Measurements from ENCODE around the gene ADAM12.
A peak's percentile ranks its signal among the peaks of the same experiment; 100 is the strongest.

Gene ADAM12

GRCh38 chr10:126263006-126263676 is 125.1 kb downstream of the ADAM12 start:
- no peak overlapping the region for H3K4me3 ChIP-seq (ENCODE audit: low read depth, low read length)
- peaks cover 10% of the 10 kb centered on the region for H3K79me2 ChIP-seq (ENCODE audit: control insufficient read depth, insufficient read depth, low read length, unreplicated experiment)
- H3K36me3 ChIP-seq (ENCODE audit: insufficient read depth, low read length) = peaks cover 6% of the 10 kb centered on the region; the same call in 1 of the 2 replicates
- no peaks in the 10 kb centered on the region for H3K27me3 ChIP-seq (ENCODE audit: insufficient read depth, low read length)
- H2AFZ ChIP-seq (ENCODE audit: low read length, unreplicated experiment) = peak overlapping the region; percentile 44
- H3K27ac ChIP-seq (ENCODE audit: low read depth, low read length) = peak overlapping the region; percentile 64
- peaks cover 51% of the 10 kb centered on the region for H3K4me1 ChIP-seq (ENCODE audit: control insufficient read depth, insufficient read depth, low read length, unreplicated experiment)

GRCh38 chr10:126262233-126262838 is 125.9 kb downstream of the ADAM12 start:
- H3K27me3 ChIP-seq (ENCODE audit: insufficient read depth, low read length) = no peaks in the 10 kb centered on the region
- H3K27ac ChIP-seq (ENCODE audit: low read depth, low read length) = peak overlapping the region; percentile 64

DNA sequence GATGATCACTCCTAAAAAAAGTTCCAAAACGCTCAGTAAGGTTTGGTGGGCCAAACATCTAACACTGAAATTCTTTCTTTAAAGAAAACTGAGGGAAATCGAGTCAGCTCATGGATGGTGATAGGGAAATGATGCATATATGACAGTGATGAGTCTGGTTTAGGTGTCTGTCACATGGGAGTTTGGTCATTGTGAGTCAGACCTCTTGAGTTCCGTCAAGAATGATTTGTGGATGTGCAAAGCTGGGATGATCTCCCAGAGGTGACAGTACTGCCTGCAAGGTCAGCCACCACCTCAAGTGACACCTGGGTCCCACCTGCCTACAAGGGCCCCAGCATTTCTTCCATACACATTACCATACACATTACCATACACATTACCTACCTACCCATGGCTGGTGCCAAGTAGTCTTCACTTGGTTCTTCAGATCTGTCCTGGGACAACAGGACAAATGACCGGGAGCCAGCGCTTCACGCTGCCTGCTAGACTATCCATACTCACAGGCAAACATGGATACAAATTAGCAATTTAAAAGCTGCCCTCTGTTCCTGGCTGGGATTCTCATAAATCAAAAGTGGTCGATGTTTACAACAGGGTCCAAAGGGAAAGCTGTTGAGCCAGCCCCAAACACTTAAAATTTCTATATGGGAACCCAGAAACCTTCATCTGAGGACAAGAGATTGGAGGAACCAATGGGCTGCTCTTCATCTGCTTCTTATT is 128.4 kb downstream of the ADAM12 start:
- peak overlapping the region; percentile 22 for H3K27ac ChIP-seq (ENCODE audit: low read depth, low read length)
- H3K79me2 ChIP-seq (ENCODE audit: control insufficient read depth, insufficient read depth, low read length, unreplicated experiment) = peaks cover 10% of the 10 kb centered on the region
- H3K27me3 ChIP-seq (ENCODE audit: insufficient read depth, low read length) = no peaks in the 10 kb centered on the region
- no peak overlapping the region for H2AFZ ChIP-seq (ENCODE audit: low read length, unreplicated experiment)
- H3K4me1 ChIP-seq (ENCODE audit: control insufficient read depth, insufficient read depth, low read length, unreplicated experiment) = peaks cover 53% of the 10 kb centered on the region
- H3K4me3 ChIP-seq (ENCODE audit: low read depth, low read length) = no peak overlapping the region
- H3K36me3 ChIP-seq (ENCODE audit: insufficient read depth, low read length) = no peaks in the 10 kb centered on the region

More at GRCh38 chr10:126262233-126262838, 125.9 kb downstream of the ADAM12 start:
- Histone ChIP-seq H2AFZ (ENCODE audit: low read length, unreplicated experiment) (peak overlapping the region; percentile 44), H3K4me3 (ENCODE audit: low read depth, low read length) (no peak overlapping the region), H3K4me1 (ENCODE audit: control insufficient read depth, insufficient read depth, low read length, unreplicated experiment) (peaks cover 54% of the 10 kb centered on the region), H3K79me2 (ENCODE audit: control insufficient read depth, insufficient read depth, low read length, unreplicated experiment) (peaks cover 10% of the 10 kb centered on the region), H3K36me3 (ENCODE audit: insufficient read depth, low read length) (peaks cover 5% of the 10 kb centered on the region; the same call in 1 of the 2 replicates)

- Histone ChIP-seq H3K27ac (ENCODE audit: low read depth, low read length) (no peak overlapping the region), H2AFZ (ENCODE audit: low read length, unreplicated experiment) (no peak overlapping the region), H3K4me1 (ENCODE audit: control insufficient read depth, insufficient read depth, low read length, unreplicated experiment) (peaks cover 46% of the 10 kb centered on the region), H3K36me3 (ENCODE audit: insufficient read depth, low read length) (no peaks in the 10 kb centered on the region), H3K4me3 (ENCODE audit: low read depth, low read length) (no peak overlapping the region), H3K27me3 (ENCODE audit: insufficient read depth, low read length) (no peaks in the 10 kb centered on the region), H3K79me2 (ENCODE audit: control insufficient read depth, insufficient read depth, low read length, unreplicated experiment) (peaks cover 2% of the 10 kb centered on the region)
Measured at GRCh38 chr10:126256864-126257263, 131.4 kb downstream of the ADAM12 start.

DNA sequence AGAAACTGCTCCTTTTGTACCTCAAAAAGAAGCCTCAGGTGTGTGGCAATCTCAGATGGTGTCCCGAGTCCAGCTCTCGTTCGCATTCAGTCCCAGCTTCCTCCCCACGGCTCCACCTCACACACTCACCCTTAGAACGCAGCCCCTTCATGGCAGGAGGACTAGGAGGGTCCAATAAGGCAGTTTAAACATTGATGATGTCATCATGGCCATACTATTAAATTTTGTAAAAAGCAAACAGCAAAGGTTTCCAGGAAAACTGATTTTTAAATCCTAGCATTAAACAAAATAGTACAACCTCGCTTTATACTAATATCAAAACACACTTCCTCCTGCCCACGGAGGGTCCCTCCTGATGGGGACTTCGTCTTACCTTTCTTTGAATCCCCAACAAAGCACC is 133.0 kb downstream of the ADAM12 start:
- no peak overlapping the region for H3K27ac ChIP-seq (ENCODE audit: low read depth, low read length)
- H3K27me3 ChIP-seq (ENCODE audit: insufficient read depth, low read length) = no peaks in the 10 kb centered on the region
- peaks cover 50% of the 10 kb centered on the region for H3K4me1 ChIP-seq (ENCODE audit: control insufficient read depth, insufficient read depth, low read length, unreplicated experiment)
- H3K36me3 ChIP-seq (ENCODE audit: insufficient read depth, low read length) = 0 out of 2 replicates have a peak, but pooled peaks cover 5% of the 10 kb centered on the region
- H3K79me2 ChIP-seq (ENCODE audit: control insufficient read depth, insufficient read depth, low read length, unreplicated experiment) = peaks cover 2% of the 10 kb centered on the region
- H2AFZ ChIP-seq (ENCODE audit: low read length, unreplicated experiment) = no peak overlapping the region
- no peak overlapping the region for H3K4me3 ChIP-seq (ENCODE audit: low read depth, low read length)

DNA sequence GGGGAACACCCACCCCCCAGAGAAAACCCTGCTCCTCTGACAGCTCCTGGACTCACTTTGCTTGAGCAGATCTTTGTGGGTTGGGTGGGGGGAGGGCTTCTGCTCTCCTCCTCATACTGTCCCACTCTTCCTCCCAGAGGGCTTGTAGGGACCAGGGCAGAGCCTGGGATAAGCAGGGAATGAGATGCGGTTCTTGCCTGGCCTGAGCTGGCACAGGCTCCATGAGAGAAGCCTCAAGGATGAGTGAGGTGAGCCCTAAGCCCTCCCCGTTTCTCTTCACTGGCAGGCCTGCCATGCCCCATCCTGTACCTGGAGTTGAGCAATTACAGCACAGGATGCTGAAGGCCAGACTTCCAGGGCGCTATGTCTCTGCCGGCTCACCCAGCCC is 134.7 kb downstream of the ADAM12 start:
- Histone ChIP-seq H2AFZ (ENCODE audit: low read length, unreplicated experiment) (no peak overlapping the region), H3K36me3 (ENCODE audit: insufficient read depth, low read length) (0 out of 2 replicates have a peak, but pooled peaks cover 5% of the 10 kb centered on the region), H3K27ac (ENCODE audit: low read depth, low read length) (peak overlapping the region; percentile 97), H3K4me1 (ENCODE audit: control insufficient read depth, insufficient read depth, low read length, unreplicated experiment) (peaks cover 42% of the 10 kb centered on the region), H3K4me3 (ENCODE audit: low read depth, low read length) (0 out of 2 replicates have a peak overlapping the region, but pooled peaks have one; percentile 21), H3K79me2 (ENCODE audit: control insufficient read depth, insufficient read depth, low read length, unreplicated experiment) (no peaks in the 10 kb centered on the region), H3K27me3 (ENCODE audit: insufficient read depth, low read length) (no peaks in the 10 kb centered on the region)

DNA sequence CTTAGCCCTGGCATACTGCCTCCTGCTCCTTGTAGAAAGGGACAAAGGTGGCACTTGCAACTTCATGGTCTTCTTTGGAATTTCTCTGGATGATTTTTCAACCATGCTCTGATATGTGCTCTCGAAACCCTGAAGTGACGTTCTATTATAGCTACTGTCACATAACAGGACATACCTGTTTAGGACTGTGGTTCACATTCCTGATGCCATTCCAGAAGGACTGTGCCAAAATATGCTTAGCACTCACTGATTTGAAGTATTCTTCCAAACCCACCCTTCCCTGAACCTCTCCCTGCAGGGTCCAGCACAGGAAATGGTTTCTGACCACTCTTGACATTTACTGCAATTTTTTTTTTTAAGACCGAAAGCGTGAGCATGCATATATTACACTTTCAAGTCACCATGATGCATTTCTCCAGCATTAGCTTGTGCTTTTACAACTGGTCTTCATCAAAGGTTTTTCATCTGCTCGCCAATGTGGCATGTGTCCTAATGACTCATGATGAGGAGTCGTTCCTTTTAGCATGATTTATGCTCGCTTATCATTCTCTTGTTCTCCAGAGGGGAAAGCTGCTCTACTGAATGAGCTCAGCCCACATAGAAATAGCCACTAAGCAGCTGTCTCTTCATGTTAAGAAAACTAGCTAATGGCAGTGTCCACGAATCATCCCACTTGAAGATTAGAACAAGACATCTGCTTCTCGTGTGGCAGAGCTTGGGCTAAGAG is 135.2 kb downstream of the ADAM12 start:
- peaks cover 46% of the 10 kb centered on the region for H3K4me1 ChIP-seq (ENCODE audit: control insufficient read depth, insufficient read depth, low read length, unreplicated experiment)
- H2AFZ ChIP-seq (ENCODE audit: low read length, unreplicated experiment) = no peak overlapping the region

DNA sequence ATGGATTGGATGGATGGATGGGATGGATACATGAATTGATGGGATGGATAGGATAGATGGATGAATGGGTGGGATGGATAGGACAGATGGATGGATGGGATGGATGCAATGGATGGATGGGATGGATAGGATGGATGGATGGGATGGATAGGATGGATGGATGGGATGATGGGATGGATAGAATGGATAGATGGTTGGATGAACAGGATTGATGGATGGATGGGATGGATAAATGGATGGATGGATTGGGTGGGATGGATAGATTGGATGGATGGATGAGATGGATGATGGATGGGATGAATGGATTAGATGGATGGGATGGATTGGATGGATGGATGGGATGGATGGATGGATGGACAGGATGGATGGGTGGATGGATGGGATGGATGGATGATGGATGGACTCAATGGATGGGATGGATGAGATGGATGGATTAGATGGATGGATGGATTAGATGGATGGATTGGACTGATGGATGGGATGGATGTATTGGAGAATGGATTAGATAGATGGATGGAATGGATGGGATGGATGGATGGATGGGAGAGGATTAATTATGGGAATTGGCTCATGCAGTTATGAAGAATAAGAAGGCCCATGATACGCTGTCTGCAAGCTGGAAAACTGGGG is 136.4 kb downstream of the ADAM12 start:
- Histone ChIP-seq H3K4me1 (ENCODE audit: control insufficient read depth, insufficient read depth, low read length, unreplicated experiment) (peaks cover 50% of the 10 kb centered on the region), H3K27me3 (ENCODE audit: insufficient read depth, low read length) (no peaks in the 10 kb centered on the region)

More for the DNA sequence above, 135.2 kb downstream of the ADAM12 start:
- H3K36me3 ChIP-seq (ENCODE audit: insufficient read depth, low read length) = 0 out of 2 replicates have a peak, but pooled peaks cover 5% of the 10 kb centered on the region
- peak overlapping the region; percentile 21; the same call in 1 of the 2 replicates for H3K4me3 ChIP-seq (ENCODE audit: low read depth, low read length)
- H3K27me3 ChIP-seq (ENCODE audit: insufficient read depth, low read length) = no peaks in the 10 kb centered on the region
- H3K27ac ChIP-seq (ENCODE audit: low read depth, low read length) = peak overlapping the region; percentile 97
- no peaks in the 10 kb centered on the region for H3K79me2 ChIP-seq (ENCODE audit: control insufficient read depth, insufficient read depth, low read length, unreplicated experiment)

GRCh38 chr10:126250527-126251310 is 137.6 kb downstream of the ADAM12 start:
- H3K4me1 ChIP-seq (ENCODE audit: control insufficient read depth, insufficient read depth, low read length, unreplicated experiment) = peaks cover 62% of the 10 kb centered on the region
- 0 out of 2 replicates have a peak, but pooled peaks cover 5% of the 10 kb centered on the region for H3K36me3 ChIP-seq (ENCODE audit: insufficient read depth, low read length)
- no peak overlapping the region for H2AFZ ChIP-seq (ENCODE audit: low read length, unreplicated experiment)

More for the DNA sequence above, 136.4 kb downstream of the ADAM12 start:
- Histone ChIP-seq H2AFZ (ENCODE audit: low read length, unreplicated experiment) (no peak overlapping the region), H3K27ac (ENCODE audit: low read depth, low read length) (peak overlapping the region; percentile 97), H3K4me3 (ENCODE audit: low read depth, low read length) (no peak overlapping the region), H3K36me3 (ENCODE audit: insufficient read depth, low read length) (0 out of 2 replicates have a peak, but pooled peaks cover 5% of the 10 kb centered on the region), H3K79me2 (ENCODE audit: control insufficient read depth, insufficient read depth, low read length, unreplicated experiment) (no peaks in the 10 kb centered on the region)

More at GRCh38 chr10:126250527-126251310, 137.6 kb downstream of the ADAM12 start:
- H3K4me3 ChIP-seq (ENCODE audit: low read depth, low read length) = no peak overlapping the region
- peaks cover 4% of the 10 kb centered on the region for H3K79me2 ChIP-seq (ENCODE audit: control insufficient read depth, insufficient read depth, low read length, unreplicated experiment)
- H3K27ac ChIP-seq (ENCODE audit: low read depth, low read length) = peak overlapping the region; percentile 64
- no peaks in the 10 kb centered on the region for H3K27me3 ChIP-seq (ENCODE audit: insufficient read depth, low read length)
